HG02642 (cell line): Measurements from ENCODE around the gene FMNL2.

Experiments
- ATAC-seq: cut with Tn5 transposase; IDR thresholded peaks from one replicate; pipeline ENCODE4 v1.9.1; 2021; ENCODE audit warnings: mild to moderate bottlenecking; ENCODE audit not compliant: unreplicated experiment, poor library complexity

The FMNL2 gene

DNA sequence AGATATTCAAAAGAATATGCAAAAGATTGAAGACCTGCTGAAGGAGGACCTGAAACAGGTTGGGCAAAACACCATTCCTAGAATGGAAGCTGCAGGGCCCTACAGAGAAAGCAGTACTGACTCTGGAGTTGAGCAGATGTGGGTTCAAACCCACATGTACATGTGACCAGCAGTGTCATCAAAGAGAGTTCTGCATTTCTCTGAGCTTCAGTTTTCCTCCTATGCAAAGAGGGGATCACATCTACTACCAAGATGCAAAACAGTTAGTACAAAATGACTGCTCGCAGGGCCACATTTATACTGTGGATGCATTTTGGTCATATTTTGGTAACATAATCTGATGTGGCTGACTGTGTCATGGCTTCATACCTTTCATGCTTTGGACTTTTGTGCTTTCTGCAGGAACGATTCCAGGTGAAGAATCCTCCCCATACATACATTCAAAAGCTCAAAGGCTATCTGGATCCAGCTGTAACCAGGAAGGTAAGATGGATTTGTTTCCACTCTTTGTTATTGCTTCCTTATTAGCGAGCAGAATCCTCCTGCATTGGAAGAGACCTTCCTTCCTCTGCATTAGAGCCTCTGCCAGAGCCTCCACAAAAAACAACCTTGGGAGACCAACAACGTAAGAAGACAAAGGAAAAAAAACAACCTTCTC is 207.5 kb downstream of the FMNL2 start:
- ATAC-seq: peak; percentile 46

DNA sequence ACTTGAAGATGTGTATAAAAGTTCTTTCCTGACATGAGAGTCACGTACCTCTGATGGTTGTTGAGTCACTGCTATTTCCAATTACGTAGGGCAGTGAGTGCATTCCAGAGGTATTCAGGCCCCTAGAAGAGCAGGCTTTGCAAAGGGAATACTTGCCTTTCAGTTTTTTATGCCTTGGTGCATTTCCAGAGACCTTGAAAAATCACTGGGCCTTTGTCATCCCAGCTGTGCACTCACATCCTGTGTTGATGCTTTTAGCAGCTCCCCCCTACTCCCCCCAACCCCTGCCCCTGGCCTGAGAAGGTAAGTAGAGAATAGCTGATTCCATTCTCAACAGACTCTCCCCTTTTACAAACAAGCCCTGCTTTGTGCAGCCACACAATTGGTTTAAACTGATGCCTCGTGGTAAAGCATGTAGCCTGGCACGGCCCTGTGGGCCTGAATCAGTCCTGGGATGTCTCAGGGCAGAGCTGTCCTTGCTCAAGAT is 208.1 kb downstream of the FMNL2 start:
- no peak for ATAC-seq

DNA sequence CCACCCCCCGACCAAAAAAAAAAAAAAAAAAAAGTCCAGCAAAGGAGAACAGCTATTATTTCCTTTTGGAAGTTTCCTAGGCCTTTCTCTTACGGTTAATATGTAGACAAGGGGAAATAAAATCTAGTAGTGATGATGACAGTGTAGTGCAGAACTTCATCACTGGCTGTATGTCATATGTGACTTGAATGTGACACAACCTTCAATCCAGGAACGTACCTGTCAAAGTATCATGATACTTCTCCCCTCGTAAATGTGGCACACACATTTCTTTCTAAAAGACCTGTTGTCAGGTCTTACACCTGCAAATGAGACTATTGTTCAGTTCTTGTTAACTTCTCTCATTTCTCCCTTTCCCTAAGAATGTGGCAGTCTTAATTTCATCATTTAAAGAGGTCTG is 208.7 kb downstream of the FMNL2 start:
- ATAC-seq: no peak

DNA sequence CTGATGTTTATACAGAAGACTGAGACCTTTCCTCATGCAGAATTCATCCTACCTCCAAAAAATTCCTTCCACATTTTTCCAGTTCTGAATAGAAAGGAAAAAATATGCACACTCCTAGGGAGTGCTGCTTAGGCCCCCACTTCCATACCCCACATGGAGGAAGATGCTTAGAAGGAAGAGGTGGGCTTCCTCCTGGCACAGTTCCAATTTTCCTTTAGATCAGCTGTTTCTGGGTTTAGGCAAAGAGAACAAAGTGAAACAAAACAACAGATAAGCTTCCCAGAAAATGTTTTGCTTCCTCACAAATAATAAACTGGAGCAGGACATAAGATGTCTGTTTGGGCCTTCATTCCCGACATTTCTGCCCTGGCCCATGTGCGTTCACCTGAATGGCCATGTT is 209.7 kb downstream of the FMNL2 start:
- no peak for ATAC-seq

DNA sequence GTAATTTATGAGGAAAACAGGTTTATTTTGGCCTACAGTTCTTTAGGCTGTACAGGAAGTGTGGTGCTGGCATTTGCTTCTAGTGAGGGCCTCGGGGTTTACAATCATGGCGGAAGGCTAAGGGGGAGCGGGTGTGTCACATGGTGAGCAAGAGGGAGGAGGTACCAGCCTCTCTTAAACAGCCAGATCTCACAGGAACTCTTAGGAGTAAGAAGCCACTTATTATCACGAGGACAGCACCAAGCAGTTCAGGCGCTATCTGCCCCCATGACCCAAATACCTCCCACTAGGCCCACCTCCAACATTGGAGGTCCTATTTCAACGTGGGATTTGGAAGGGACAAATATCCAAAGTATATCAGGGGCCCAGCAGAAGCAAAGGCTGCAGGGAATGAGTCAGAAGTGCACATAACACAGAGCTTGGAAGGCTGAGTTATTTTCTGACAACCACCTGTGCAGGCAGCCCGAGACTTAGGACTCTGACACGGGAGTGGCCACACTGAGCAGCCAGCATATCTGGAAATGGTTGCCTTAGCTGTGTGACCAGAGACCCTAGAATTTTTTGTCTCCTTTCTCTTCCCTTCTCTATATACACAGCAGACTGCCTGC is 211.4 kb downstream of the FMNL2 start:
- no peak for ATAC-seq

DNA sequence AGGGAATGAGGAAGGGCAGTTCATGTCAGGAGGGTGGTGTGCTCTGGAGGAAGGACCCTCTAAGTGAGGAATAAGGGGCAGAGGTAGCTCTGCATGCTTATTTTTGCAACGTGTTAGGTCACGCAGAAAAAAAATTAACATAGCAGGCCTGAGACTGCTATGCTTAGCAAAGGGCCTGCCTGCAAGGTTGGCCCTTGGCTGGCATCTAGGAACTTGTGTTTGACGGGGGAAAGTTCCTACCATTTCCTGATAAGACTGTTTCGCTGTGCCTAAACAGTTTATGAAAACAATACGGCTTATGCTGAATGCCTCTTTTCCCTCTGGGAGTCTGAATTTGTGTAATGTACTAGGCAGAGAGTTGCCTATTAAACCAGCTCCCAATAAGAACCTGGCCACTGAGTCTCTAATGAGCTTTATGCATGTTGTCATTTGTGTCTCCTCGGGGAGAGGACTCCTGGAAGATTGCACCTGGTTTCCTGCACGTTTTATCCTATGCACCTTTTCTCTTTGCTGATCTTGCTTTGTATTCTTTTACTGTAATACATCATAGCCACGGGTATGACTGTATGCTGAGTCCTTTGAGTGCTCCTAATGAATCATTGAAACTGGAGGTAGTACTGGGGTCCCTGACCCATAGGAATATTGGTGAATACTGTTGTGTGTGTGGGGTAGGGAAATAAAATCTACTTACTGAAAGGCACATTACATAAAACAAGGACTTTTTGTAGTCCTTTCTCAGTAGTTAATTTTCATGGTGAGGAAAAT is 213.3 kb downstream of the FMNL2 start:
- no peak for ATAC-seq

DNA sequence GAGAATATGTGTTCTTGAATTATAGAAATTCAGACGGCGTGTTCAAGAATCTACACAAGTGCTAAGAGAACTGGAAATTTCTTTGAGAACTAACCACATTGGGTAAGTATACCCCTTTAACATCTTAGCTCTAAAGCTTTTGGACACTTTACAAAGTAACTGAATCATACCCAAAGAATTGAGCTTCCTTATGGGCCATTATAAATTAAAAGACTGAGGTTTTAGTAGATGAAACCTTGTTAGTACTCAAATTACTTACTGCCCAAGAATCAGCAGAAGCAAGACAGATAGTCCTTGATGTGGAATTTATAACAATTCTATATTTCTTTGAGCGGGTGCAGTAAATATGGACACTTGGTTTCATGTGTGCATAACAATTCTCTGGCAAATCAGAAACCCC is 214.0 kb downstream of the FMNL2 start:
- no peak for ATAC-seq

DNA sequence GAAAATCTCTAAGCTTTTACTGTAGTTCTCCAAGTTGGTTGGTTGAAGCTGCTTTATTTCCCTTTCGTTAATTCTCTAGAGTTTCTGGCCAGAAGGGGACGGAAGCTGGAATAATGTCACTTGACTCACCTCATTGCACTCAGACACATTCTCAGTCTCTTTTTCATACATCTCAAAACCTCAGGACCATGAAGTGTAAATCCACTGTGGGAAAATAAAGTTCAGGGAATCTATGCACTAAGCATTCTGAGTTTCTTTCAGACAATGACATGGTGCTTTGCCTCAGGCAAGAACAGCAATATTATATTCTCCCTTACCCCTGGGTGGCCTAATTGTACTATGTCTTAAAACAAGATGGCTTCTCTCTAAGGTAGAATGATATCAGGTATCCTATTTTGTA is 214.4 kb downstream of the FMNL2 start:
- no peak for ATAC-seq

DNA sequence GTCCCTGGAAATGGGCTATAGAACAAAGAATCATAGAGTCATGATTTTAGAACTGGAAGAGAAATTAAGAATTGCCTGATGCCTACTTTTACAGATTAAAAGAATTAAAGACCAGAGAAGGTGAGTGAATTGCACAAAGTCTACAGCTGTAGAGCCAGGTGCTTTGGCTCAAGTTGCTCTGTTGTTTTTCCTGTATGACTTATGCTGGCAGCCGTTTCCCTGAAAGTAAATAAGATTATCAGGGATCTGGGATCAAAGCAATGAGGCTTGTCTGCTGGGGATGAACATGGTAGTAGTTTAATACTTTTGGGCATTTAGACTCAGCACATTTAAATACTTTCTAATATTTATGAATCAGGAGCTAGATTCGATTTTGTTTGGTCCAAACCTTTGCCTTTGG is 215.4 kb downstream of the FMNL2 start:
- ATAC-seq: no peak

DNA sequence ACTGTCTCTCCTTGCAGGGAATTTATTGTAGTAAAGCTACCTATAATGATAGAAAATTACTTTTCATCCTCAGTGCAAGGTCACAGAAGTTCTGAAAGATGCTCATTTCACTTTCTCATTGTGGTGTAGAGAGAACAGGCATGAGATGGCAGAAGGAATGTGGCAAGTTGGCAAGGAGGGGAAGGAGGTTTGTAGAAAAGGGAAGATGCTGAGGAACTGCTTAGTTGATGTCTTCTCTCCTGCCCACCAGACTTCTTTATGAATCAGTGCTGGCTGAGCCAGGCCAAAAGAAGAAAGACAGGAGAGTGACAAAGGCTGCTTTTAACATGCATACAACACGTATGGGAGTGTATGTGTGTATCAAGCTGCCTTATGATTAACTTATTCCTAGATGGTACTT is 217.9 kb downstream of the FMNL2 start:
- ATAC-seq: no peak

DNA sequence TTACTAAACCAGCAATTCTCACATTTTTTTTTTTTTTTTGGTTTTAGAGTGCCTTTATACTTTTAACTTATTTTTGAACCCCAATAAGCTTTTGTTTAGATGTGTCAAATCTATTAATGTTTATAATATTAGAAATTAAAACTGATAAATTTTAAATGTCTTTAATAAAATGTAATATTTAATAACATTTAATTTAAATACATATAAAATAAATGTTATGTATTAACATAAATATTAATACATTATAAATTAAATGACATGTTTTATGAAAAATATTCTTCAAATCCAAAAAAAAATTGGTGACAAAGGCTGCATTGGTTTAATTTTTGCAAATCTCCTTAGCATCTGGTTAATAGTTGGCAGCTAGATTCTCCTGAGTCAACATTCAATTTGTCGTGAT is 218.5 kb downstream of the FMNL2 start:
- no peak for ATAC-seq

DNA sequence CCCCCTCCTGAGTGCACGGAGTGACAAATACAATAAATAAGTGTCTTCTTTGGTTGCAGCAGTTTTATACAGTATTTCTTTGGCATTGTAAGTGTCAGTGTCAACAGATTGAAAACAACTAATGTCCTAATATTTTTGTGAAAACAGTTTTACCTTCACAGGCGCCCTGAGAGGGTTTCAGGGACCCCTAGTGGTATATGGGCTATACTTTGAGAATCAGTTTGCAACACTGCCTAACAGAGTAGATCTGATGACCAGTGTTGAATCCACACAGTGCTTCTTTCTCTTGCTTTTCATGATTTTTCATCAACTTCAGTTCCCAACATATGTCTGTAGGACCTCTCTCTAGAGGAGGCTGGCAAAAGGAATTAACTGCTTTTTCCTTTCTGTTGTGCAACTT is 220.1 kb downstream of the FMNL2 start:
- no peak for ATAC-seq

DNA sequence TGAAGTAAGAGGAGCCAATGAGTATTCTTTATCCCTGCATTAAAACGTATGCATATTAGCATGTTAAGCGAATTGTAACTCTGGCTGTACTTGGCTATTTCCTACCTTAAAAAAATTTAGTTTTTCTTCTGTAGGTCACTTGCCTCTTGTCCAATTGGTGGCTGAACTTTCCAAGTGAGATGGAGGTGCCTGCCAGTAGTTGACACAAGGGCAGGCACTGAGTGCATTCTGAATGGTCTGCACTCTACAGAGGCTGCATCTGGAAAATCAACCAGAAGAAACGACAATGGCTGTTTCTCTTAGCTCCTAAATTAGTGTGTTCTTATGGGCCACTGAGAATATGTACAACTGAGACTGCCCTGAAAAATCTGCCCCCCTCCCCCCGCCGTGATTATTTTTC is 221.5 kb downstream of the FMNL2 start:
- ATAC-seq: no peak

DNA sequence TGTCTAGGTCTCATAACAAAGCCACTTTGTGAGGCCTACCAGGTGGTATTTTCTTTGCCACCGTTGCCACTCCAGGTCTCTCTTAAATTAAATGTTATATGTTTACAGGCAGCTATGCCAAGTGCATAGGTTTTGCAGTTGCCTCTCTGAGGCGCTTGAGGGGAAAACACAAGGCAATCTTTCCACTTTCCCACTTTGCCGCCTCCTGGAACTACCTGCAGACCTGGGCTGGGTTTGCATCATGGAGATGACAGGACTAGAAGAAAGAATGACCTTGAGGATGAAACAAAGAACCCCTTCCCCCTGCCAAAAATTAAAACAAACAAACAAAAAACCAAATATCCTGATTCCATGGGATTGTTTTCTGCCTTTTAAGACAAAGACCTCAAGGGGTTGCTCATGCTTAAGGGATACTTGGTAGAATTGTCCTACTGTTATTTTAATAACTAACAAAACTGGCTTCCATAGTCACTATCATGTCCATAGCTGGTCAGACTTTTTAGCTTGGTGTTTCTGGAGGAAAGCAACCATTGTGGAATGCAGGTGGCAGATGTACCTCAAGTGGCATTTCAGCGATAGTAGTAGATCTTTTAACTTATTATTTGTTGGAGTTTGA is 222.4 kb downstream of the FMNL2 start:
- no peak for ATAC-seq

DNA sequence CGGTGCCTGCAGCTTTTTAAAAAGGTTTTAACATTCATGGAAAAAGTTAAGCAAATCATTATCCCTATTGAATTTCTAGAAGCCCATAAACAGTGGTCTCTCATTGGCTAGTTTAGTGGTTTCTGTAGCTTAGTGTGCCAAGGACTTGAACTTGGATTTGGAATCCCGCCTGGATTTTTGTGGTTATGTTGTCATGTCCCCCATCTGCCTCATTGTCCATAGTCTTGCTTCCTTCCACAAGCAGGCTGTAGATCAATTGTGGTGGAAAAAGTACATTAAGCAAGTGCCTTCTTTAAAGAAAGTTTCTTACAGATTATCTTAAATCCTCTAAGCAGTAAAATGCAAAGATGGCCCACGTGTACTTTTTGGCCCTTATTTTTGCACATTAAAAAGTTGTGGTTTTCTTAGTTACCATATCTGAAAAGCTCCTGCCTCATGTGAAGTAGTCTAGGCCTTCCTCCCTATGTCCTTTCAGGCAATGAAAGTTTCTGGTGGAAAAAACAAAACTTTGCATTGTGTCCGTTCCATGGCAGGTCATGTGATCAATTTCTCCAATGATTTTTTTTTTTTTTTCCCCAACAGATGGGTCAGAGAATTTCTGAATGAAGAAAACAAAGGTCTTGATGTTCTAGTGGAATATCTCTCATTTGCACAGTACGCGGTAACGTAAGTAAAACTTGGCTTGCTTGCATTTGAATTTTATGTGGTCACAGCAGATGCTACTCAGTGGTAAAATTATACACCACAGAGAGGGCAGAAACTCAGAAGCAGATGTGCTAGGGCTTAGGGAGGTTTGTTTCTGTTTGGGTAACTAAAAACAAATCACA is 223.4 kb downstream of the FMNL2 start:
- no peak for ATAC-seq

DNA sequence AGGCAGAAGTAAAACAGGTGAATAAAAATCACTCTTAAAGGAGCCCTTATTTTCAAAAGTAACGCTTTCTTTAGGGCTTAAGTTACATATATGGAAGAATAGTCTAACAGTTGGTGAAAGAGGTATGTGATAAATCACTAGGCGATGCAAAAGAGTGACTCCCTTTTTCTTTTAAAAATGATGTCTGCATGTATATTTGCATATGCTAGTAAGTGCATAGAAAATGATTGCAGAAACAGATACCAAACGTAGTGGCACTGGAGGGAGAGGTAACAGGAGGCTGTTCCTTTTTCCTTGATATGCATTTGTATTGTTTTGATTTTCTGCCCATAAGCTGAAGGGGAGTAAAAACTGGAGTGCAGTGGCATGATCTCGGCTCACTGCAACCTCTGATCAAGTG is 224.0 kb downstream of the FMNL2 start:
- ATAC-seq: no peak

DNA sequence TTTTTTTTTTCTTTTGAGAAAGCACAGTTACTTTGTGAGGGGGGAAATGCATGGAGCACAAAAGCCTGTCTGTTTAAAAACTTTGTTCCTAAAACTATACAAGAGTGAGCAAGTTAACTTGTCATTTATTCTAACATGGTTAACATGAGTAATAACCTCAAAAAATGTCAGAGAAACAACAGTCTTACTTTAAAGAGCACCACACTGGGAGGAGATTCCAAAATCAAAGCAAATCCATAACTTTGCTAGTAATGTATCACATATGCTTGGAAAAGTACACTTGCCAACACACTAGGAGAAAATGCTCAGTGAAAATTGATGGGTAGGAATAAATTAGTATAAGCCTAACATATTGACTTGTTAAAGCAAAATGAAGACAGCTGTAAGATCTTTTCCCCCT is 225.2 kb downstream of the FMNL2 start:
- no peak for ATAC-seq

DNA sequence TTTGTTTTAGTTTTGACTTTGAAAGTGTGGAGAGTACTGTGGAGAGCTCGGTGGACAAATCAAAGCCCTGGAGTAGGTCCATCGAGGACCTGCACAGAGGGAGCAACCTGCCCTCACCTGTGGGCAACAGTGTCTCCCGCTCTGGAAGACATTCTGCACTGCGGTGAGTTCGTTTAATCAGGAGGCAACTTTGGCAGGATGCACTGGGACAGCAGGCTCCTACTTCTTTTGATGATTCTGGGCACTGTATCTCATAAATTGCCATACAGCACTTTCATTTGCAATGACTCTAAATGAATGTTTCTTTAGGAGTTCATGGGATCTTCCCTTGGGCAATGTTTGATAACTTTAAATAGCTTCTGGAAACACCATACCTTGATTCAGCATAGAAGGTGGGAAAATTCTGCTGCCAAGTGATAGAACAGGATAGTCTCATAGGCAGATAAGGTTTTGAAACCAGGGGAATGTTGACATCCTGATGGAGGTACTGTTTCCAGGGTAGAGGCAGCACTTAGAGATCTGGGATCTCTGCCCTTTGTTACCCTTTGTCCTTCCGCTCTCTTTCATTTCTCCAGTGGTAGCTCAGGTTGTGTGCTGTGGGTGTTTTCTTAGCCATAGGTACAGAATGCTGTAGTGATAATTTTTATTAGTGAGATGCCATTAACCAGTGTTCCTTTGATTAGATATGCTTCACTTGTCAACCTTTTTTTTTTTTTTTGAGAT is 226.1 kb downstream of the FMNL2 start:
- ATAC-seq: no peak

DNA sequence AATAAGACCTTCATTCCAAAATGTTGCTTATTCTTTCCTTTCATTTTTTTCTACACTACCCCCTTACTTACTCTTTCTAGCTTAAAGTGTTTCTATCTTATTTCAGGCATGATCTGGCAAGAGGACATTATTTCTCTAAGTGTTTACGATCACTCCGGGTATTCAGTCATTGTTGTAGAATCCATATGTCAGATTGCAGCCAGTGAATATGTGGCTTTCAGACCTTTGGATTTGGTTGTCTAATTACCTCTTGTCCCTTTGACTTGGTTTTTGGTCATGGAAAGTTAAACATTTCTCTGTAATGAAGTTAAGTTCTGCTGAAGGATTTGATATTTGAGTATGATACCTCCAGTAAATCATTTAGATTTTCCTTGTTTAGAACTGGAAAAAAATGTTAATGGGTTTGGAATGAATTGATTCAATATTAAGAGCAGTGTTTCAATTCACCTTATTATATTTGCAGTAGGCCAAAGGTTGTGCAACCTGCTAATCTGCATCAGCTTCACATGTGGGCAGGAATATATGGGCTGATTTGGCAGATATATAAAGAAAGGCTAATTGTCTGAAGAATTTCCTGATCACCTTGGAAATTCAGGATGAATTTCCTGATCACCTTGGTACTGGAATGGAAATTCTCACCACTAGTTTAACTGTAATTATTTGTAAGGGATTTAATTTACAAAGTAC is 227.4 kb downstream of the FMNL2 start:
- ATAC-seq: no peak
